H1 (cell line): Measurements from ENCODE around the gene HNRNPU. TPM values are rescaled to one million over a fixed set of nuclear protein-coding genes. Genes with fewer than 3 reads are reported as not detected.

ENCODE experiments used
- CTCF ChIA-PET: fragments of 300-600 bp; sonication (Branson Sonifier 250); formaldehyde crosslinking; loops from one replicate; lab custom pipeline; 2021; ENCODE audit not compliant: partially characterized antibody; lab: Charles Lee
- POLR2A ChIA-PET: fragments of 300-600 bp; sonication (Branson Sonifier 250); formaldehyde crosslinking; loops from one replicate; lab custom pipeline; 2021; ENCODE audit warnings: inconsistent platforms; ENCODE audit not compliant: partially characterized antibody; lab: Charles Lee
- DNase-seq, 2 experiments: peaks; one replicate each; pipeline versions ENCODE4 v3.0.0 to v3.0.0-alpha.2; 2010 to 2022; ENCODE audit warnings: low spot score in 2 of 2, low read depth in 1 of 2, mixed read lengths in 1 of 2
- FAIRE-seq: peaks from 2 replicates; lab custom pipeline; 2011; peaks lifted over from hg19 to GRCh38; lab: Jason Lieb, UNC
- H2AFZ ChIP-seq: 2 replicates; pipeline ENCODE4 v1.8.1; 2012; ENCODE audit warnings: low read length, inconsistent platforms
- H2AK5ac ChIP-seq: 2 replicates; pipeline ENCODE4 v1.6.1; 2013; ENCODE audit warnings: low read depth, low read length
- H2BK120ac ChIP-seq: replicated peaks from 2 replicates; pipeline ENCODE3; 2013; ENCODE audit warnings: low read depth, low read length, inconsistent platforms
- H2BK12ac ChIP-seq: 2 replicates; pipeline ENCODE4 v1.6.1; 2013; ENCODE audit warnings: low read depth, low read length
- H2BK15ac ChIP-seq: 2 replicates; pipeline ENCODE4 v1.6.1; 2013; ENCODE audit warnings: low read length
- H2BK20ac ChIP-seq: 2 replicates; pipeline ENCODE4 v1.6.1; 2013; ENCODE audit warnings: low read length
- H2BK5ac ChIP-seq: 2 replicates; pipeline ENCODE4 v1.6.1; 2013; ENCODE audit warnings: low read depth, low read length
- H3K14ac ChIP-seq: 2 replicates; pipeline ENCODE4 v1.6.1; 2013; ENCODE audit warnings: inconsistent platforms; ENCODE audit not compliant: insufficient read length
- H3K18ac ChIP-seq: 2 replicates; pipeline ENCODE4 v1.6.1; 2013; ENCODE audit warnings: low read length; ENCODE audit errors: extremely low read depth
- H3K23ac ChIP-seq: 2 replicates; pipeline ENCODE4 v1.6.1; 2013; ENCODE audit warnings: inconsistent platforms; ENCODE audit not compliant: insufficient read length
- H3K23me2 ChIP-seq: 2 replicates; pipeline ENCODE4 v1.6.1; 2013; ENCODE audit warnings: low read depth, low read length
- H3K27ac ChIP-seq: 2 replicates; pipeline ENCODE4 v1.6.1; 2011; ENCODE audit warnings: low read depth, low read length, inconsistent platforms
- H3K27me3 ChIP-seq, 4 experiments: replicated peaks in 1 of 4; 1 replicate in 1 of 4; 2 replicates in 3 of 4; pipeline versions ENCODE4 v1.6.1 to v1.8.1; 2011 to 2013; ENCODE audit warnings: low read length in 3 of 4, mild to moderate bottlenecking in 3 of 4, inconsistent platforms in 2 of 4, mixed read lengths in 2 of 4, moderate library complexity in 1 of 4; ENCODE audit not compliant: control insufficient read depth in 3 of 4, insufficient read depth in 3 of 4; ENCODE audit errors: extremely low read depth in 1 of 4
- H3K36me3 ChIP-seq, 4 experiments: 2 replicates each; pipeline versions ENCODE4 v1.6.1 to v1.8.1; 2011 to 2013; ENCODE audit warnings: mild to moderate bottlenecking in 4 of 4, low read length in 3 of 4, moderate library complexity in 2 of 4, control low read depth in 1 of 4, inconsistent platforms in 1 of 4; ENCODE audit not compliant: insufficient read depth in 4 of 4, control insufficient read depth in 2 of 4
- H3K4ac ChIP-seq: replicated peaks from 2 replicates; pipeline ENCODE3; 2013; ENCODE audit warnings: low read length, low read depth, mixed read lengths, inconsistent platforms; ENCODE audit not compliant: insufficient read length
- H3K4me1 ChIP-seq, 4 experiments: replicated peaks in 1 of 4; 1 replicate in 1 of 4; 2 replicates in 3 of 4; pipeline versions ENCODE4 v1.6.1 to v1.8.1; 2011 to 2013; ENCODE audit warnings: low read length in 3 of 4, inconsistent platforms in 2 of 4, mixed read lengths in 1 of 4; ENCODE audit not compliant: insufficient read depth in 4 of 4, control insufficient read depth in 3 of 4
- H3K4me2 ChIP-seq, 2 experiments: 2 replicates each; pipeline versions ENCODE4 v1.6.1 to v1.8.1; 2011 to 2013; ENCODE audit warnings: low read depth in 2 of 2, low read length in 2 of 2, control low read depth in 1 of 2, inconsistent platforms in 1 of 2, mild to moderate bottlenecking in 1 of 2; ENCODE audit not compliant: insufficient read depth in 1 of 2
- H3K4me3 ChIP-seq, 4 experiments: fragments of 200-600, 300-600 bp in 1 of 4; sonication (generic), shearing (Covaris generic), sonication (Bioruptor Twin) in 1 of 4; 2 replicates each; pipeline versions ENCODE4 v1.5.1 to v1.8.1; 2011 to 2016; ENCODE audit warnings: low read length in 4 of 4, low read depth in 3 of 4, control low read depth in 2 of 4, inconsistent platforms in 2 of 4, mild to moderate bottlenecking in 2 of 4, mixed read lengths in 1 of 4, moderate library complexity in 1 of 4; ENCODE audit not compliant: insufficient read depth in 2 of 4; ENCODE audit errors: extremely low read depth in 1 of 4
- H3K56ac ChIP-seq: replicated peaks from 2 replicates; pipeline ENCODE3; 2013; ENCODE audit warnings: low read depth, mild to moderate bottlenecking, mixed read lengths, low read length, inconsistent platforms; ENCODE audit not compliant: insufficient read length
- H3K79me1 ChIP-seq: 2 replicates; pipeline ENCODE4 v1.6.1; 2013; ENCODE audit warnings: low read depth, low read length, control low read depth
- H3K79me2 ChIP-seq, 2 experiments: 2 replicates each; pipeline versions ENCODE4 v1.6.1 to v1.8.1; 2012 to 2013; ENCODE audit warnings: low read length in 2 of 2, mild to moderate bottlenecking in 2 of 2, inconsistent platforms in 1 of 2; ENCODE audit not compliant: insufficient read depth in 2 of 2, control insufficient read depth in 1 of 2
- H3K9ac ChIP-seq, 4 experiments: replicated peaks in 1 of 4; 1 replicate in 1 of 4; 2 replicates in 3 of 4; pipeline versions ENCODE4 v1.6.1 to v1.8.1; 2011 to 2013; ENCODE audit warnings: low read depth in 3 of 4, low read length in 3 of 4, control low read depth in 2 of 4, mild to moderate bottlenecking in 2 of 4, moderate library complexity in 2 of 4, inconsistent platforms in 1 of 4; ENCODE audit errors: extremely low read depth in 1 of 4
- H3K9me3 ChIP-seq, 2 experiments: 2 replicates each; pipeline versions ENCODE4 v1.6.1 to v1.8.1; 2012 to 2013; ENCODE audit warnings: mild to moderate bottlenecking in 2 of 2, moderate library complexity in 2 of 2, control low read depth in 1 of 2, inconsistent platforms in 1 of 2, low read depth in 1 of 2, low read length in 1 of 2, mixed read lengths in 1 of 2; ENCODE audit not compliant: insufficient read depth in 2 of 2
- H4K20me1 ChIP-seq, 2 experiments: replicated peaks in 1 of 2; 2 replicates each; pipeline versions ENCODE3 to v1.8.1; 2011 to 2013; ENCODE audit warnings: inconsistent platforms in 2 of 2, low read length in 2 of 2, mild to moderate bottlenecking in 1 of 2; ENCODE audit not compliant: insufficient read depth in 2 of 2, control insufficient read depth in 1 of 2
- H4K5ac ChIP-seq: 2 replicates; pipeline ENCODE4 v1.6.1; 2013; ENCODE audit warnings: low read length, low read depth, mixed read lengths, inconsistent platforms; ENCODE audit not compliant: insufficient read length
- H4K8ac ChIP-seq: 2 replicates; pipeline ENCODE4 v1.8.0; 2013; ENCODE audit warnings: mild to moderate bottlenecking, moderate library complexity, low read length, inconsistent platforms; ENCODE audit not compliant: insufficient read depth; ENCODE audit errors: extremely low read depth
- H4K91ac ChIP-seq: replicated peaks from 2 replicates; pipeline ENCODE3; 2013; ENCODE audit warnings: low read length, mixed read lengths, inconsistent platforms; ENCODE audit not compliant: insufficient read length
- EP300 ChIP-seq, 2 experiments: IDR thresholded peaks; 1 replicate in 1 of 2; 2 replicates in 1 of 2; pipeline ENCODE4 v1.6.1; 2011 to 2012; ENCODE audit warnings: low read depth in 2 of 2, low read length in 2 of 2, mild to moderate bottlenecking in 2 of 2, borderline replicate concordance in 1 of 2, inconsistent platforms in 1 of 2, moderate library complexity in 1 of 2
- FOSL1 ChIP-seq: IDR thresholded peaks from 2 replicates; pipeline ENCODE4 v1.6.1; 2011; ENCODE audit warnings: mild to moderate bottlenecking, low read depth, low read length, moderate library complexity; ENCODE audit not compliant: insufficient read depth
- KDM4A ChIP-seq: IDR thresholded peaks from one replicate; pipeline ENCODE4 v1.7.1; 2012; ENCODE audit warnings: low read depth, mild to moderate bottlenecking, moderate library complexity, low read length, inconsistent platforms; ENCODE audit not compliant: severe bottlenecking
- KDM5A ChIP-seq: fragments of 200-600 bp; IDR thresholded peaks from 2 replicates; pipeline ENCODE4 v1.7.1; 2012; ENCODE audit warnings: mild to moderate bottlenecking, low read length, inconsistent platforms, mixed read lengths
- POLR2A ChIP-seq, 2 experiments: IDR thresholded peaks; 1 replicate in 1 of 2; 2 replicates in 1 of 2; pipeline ENCODE4 v1.6.1; 2011; ENCODE audit warnings: low read depth in 2 of 2, low read length in 2 of 2, mild to moderate bottlenecking in 2 of 2; ENCODE audit errors: control extremely low read depth in 1 of 2
- POLR2AphosphoS5 ChIP-seq: IDR thresholded peaks from 2 replicates; pipeline ENCODE4 v1.6.1; 2011; ENCODE audit warnings: low read depth, low read length
- TCF12 ChIP-seq: IDR thresholded peaks from 2 replicates; pipeline ENCODE4 v1.6.1; 2011; ENCODE audit warnings: low read depth, mild to moderate bottlenecking, low read length
- WGBS, 2 experiments: shearing (Covaris generic) in 1 of 2; methylation state at CpG; one replicate each; pipeline versions ENCODE4 v1.1.6 to v1.1.7; 2013 to 2015; ENCODE audit warnings: low lambda C conversion rate in 2 of 2, mixed read lengths in 2 of 2, inconsistent platforms in 1 of 2, low coverage in 1 of 2, missing lambda C conversion rate in 1 of 2; ENCODE audit not compliant: insufficient replicate concordance in 2 of 2, insufficient coverage in 1 of 2, insufficient read length in 1 of 2; ENCODE audit errors: extremely low coverage in 1 of 2, missing lambda C conversion rate in 1 of 2; 5-methylcytosine and 5-hydroxymethylcytosine counted together
- polyA plus RNA-seq, 7 experiments: library from polyadenylated mRNA; depleted of rRNA in 3 of 7; stranded (reverse) in 5 of 7; unstranded in 2 of 7; fragments of >200 nt in 5 of 7; fragments of 200-250 nt in 2 of 7; gene quantifications; 1 replicate in 5 of 7; 2 replicates in 1 of 7; 4 replicates in 1 of 7; pipeline versions ENCODE4 v1.2.1 to v1.2.3, GENCODE V29; 2011 to 2013; ENCODE audit warnings: missing spikeins in 2 of 7, mixed read lengths in 2 of 7
- total RNA-seq: library from RNA; stranded (reverse); fragmentation: NEBNext Ultra II Directional; extraction: Animal tissue kit (Norgen Biotek cat#: 25700); gene quantifications from 2 replicates; pipeline ENCODE4 v1.2.1, GENCODE V29; 2021

The HNRNPU gene
- total and polyA plus RNA-seq, 2 of the 8 experiments (the other 6 are each of a cell fraction or from before 2014, with no cell fraction given) = 95.6 to 606 TPM

DNA sequence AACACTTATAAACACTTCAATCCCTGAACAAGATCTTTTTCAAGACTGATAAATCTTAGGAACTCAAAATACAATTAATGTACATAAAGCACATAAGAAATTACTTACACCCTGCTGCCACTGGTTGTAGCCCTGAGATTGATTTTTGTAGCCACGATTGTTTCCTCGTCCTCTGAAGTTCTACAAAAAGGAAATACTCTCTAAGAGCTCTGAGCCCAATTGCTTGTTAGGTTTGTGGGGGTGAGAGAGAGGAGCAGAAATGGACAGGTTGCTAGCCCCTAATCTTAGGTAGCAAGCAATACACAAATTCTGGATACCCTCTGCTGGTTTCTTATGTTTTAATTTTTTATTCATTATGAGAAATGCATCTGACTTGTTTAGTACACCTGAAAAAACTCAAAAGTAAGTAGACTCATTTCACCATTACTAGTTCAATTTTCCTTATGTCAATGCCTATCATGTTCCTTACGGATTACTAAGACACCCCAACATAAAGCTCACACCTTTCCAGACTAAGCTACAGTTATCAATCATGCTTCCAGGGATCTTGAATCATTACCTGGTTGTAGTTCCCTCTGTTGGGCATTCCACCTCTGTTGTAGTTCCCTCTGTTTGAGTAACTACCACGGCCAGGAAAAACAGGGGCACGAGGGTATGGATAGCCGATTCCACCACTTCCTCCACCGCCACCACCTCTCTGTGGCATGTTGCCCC lies 9.3 kb downstream of the HNRNPU start:
- Histone ChIP-seq H3K14ac (no peak overlapping the region), H3K56ac (no peak overlapping the region), H3K9me3 (no peaks in the 10 kb centered on the region), H3K4me1 (peaks cover 0 to 4% (median 0%) of the 10 kb centered on the region in 4 experiments; a peak in 1 of 7 replicates), H3K23me2 (no peaks in the 10 kb centered on the region), H3K9ac (no peak overlapping the region), H2BK5ac (no peak overlapping the region), H4K91ac (no peak overlapping the region), H2AK5ac (no peak overlapping the region), H2BK20ac (no peak overlapping the region), H4K8ac (no peak overlapping the region), H4K5ac (no peak overlapping the region), H3K4ac (no peak overlapping the region), H3K4me2 (no peak overlapping the region), H2BK120ac (no peak overlapping the region), H3K4me3 (no peak overlapping the region), H2BK12ac (no peak overlapping the region), H3K36me3 (peaks cover 43 to 100% (median 79%) of the 10 kb centered on the region in 4 experiments), H4K20me1 (peaks cover 8 to 9% of the 10 kb centered on the region in 2 experiments), H3K27ac (no peak overlapping the region), H3K79me2 (peaks cover 2 to 80% of the 10 kb centered on the region in 2 experiments), H2BK15ac (no peak overlapping the region), H3K79me1 (no peaks in the 10 kb centered on the region; the same call in 1 of the 2 replicates), H3K27me3 (no peaks in the 10 kb centered on the region), H3K23ac (no peak overlapping the region), H3K18ac (no peak overlapping the region), H2AFZ (no peak overlapping the region)
- POLR2A ChIA-PET = interaction anchor here (0.5 to 29.6 kb wide), 6 partner anchors 4 to 109 kb away, joined by 3 to 677 read pairs (median 164); partner anchors contain the start of genes COX20 and HNRNPU
- FAIRE-seq (no peak), DNase-seq (no peak)
- WGBS, 2 experiments = 97% methylated on average over 7 of the region's 7 CpGs; no CpG with 5 or more reads in 1 of the 2 experiments
- CTCF ChIA-PET = interaction anchor here (1.2 to 2.4 kb wide), 3 partner anchors 53 to 187 kb away, joined by 3 to 8 read pairs (median 3); no protein-coding TSS in a partner anchor
- TF ChIP-seq FOSL1 (no peak), KDM5A (no peak), KDM4A (no peak), TCF12 (no peak), POLR2A (IDR thresholded peaks at IDR 0.05; ENCODE audit: control extremely low read depth in 1 of 2, low read depth in 2 of 2, low read length in 2 of 2) (peak in 1 of 2 experiments; percentile 47; a peak in 2 of 3 replicates), POLR2AphosphoS5 (peak; percentile 41), EP300 (IDR thresholded peaks at IDR 0.05; ENCODE audit: borderline replicate concordance in 1 of 2, low read depth in 2 of 2, low read length in 2 of 2) (no peak)
